GM21447 (cell line): ENCODE results near the gene TNS1.

Experiments
- ATAC-seq: cut with Tn5 transposase; IDR thresholded peaks from one replicate; pipeline ENCODE4 v1.9.1; 2021; ENCODE audit not compliant: unreplicated experiment

Gene TNS1

GRCh38 chr2:218015586-218016521, 13.1 kb upstream of the TNS1 start:
- no peak for ATAC-seq

- no peak for ATAC-seq
Measured at GRCh38 chr2:218014706-218015585, 12.2 kb upstream of the TNS1 start.

- no peak for ATAC-seq
Measured at GRCh38 chr2:218013289-218013688, 10.5 kb upstream of the TNS1 start.

GRCh38 chr2:218012284-218012683, 9.5 kb upstream of the TNS1 start:
- no peak for ATAC-seq

- no peak for ATAC-seq
Measured at GRCh38 chr2:218011653-218012040, 8.9 kb upstream of the TNS1 start.

- ATAC-seq = no peak
Measured at GRCh38 chr2:218010984-218011652, 8.3 kb upstream of the TNS1 start.

- ATAC-seq = no peak
Measured at GRCh38 chr2:218010140-218010983, 7.6 kb upstream of the TNS1 start.

- ATAC-seq = no peak
Measured at GRCh38 chr2:218009765-218010139, 7.0 kb upstream of the TNS1 start.

- ATAC-seq = no peak
Measured at GRCh38 chr2:218009231-218009630, 6.4 kb upstream of the TNS1 start.

GRCh38 chr2:218008060-218009040, 5.6 kb upstream of the TNS1 start:
- ATAC-seq = no peak

GRCh38 chr2:218006741-218007140, 3.9 kb upstream of the TNS1 start:
- no peak for ATAC-seq

GRCh38 chr2:218005486-218005885, 2.7 kb upstream of the TNS1 start:
- no peak for ATAC-seq

GRCh38 chr2:218005028-218005427, 2.2 kb upstream of the TNS1 start:
- ATAC-seq = no peak

- no peak for ATAC-seq
Measured at GRCh38 chr2:218003981-218004419, 1.2 kb upstream of the TNS1 start.

- ATAC-seq = no peak
Measured at GRCh38 chr2:218003281-218003944, 618 bp upstream of the TNS1 start.

GRCh38 chr2:218002143-218002844, 501 bp downstream of the TNS1 start:
- no peak for ATAC-seq

- no peak for ATAC-seq
Measured at GRCh38 chr2:218001629-218002028, 1.2 kb downstream of the TNS1 start.

- ATAC-seq = no peak
Measured at GRCh38 chr2:218000136-218000535, 2.7 kb downstream of the TNS1 start.
